Natural killer cell (primary cell): ENCODE data around the gene NOS1AP. TPM values are rescaled to one million over a fixed set of nuclear protein-coding genes. Genes with fewer than 3 reads are reported as not detected.

Experiments used
- ATAC-seq, 3 donors: fragments of 150-1000 bp in 2 of 3; fragments of 200-7000 bp in 1 of 3; cut with Tn5 transposase; 1 replicate in 1 of 3; 2 replicates in 2 of 3; pipeline ENCODE4 v1.10.0; 2021; ENCODE audit warnings: mild to moderate bottlenecking in 2 of 3, moderate library complexity in 2 of 3
- DNase-seq, 2 donors: peaks; one replicate each; pipeline versions ENCODE4 v3.0.0 to v3.0.0-alpha.2; 2013 to 2021; ENCODE audit warnings: mixed read lengths in 1 of 2
- H3K27ac ChIP-seq: one replicate; pipeline ENCODE4 v1.5.1; 2013; ENCODE audit warnings: mild to moderate bottlenecking, low read length
- H3K27me3 ChIP-seq: one replicate; pipeline ENCODE4 v1.6.1; 2013; ENCODE audit warnings: low read length; ENCODE audit not compliant: control insufficient read depth, insufficient read depth
- H3K36me3 ChIP-seq: one replicate; pipeline ENCODE4 v1.6.1; 2013; ENCODE audit warnings: low read length; ENCODE audit not compliant: control insufficient read depth, insufficient read depth
- H3K4me1 ChIP-seq: one replicate; pipeline ENCODE4 v1.6.1; 2013; ENCODE audit warnings: low read length; ENCODE audit not compliant: control insufficient read depth, insufficient read depth
- H3K4me3 ChIP-seq: one replicate; pipeline ENCODE4 v1.5.1; 2013; ENCODE audit warnings: low read length
- H3K9me3 ChIP-seq: one replicate; pipeline ENCODE4 v1.6.1; 2013; ENCODE audit warnings: low read length; ENCODE audit not compliant: control insufficient read depth, insufficient read depth
- H3K27ac Mint-ChIP-seq, 2 donors: one replicate each; pipeline ENCODE4 v1.8.0; 2022; ENCODE audit warnings: mild to moderate bottlenecking in 2 of 2, mixed read lengths in 2 of 2, moderate library complexity in 1 of 2
- H3K27me3 Mint-ChIP-seq, 2 donors: one replicate each; pipeline ENCODE4 v1.8.0; 2022; ENCODE audit warnings: low read depth in 2 of 2, mixed read lengths in 2 of 2
- H3K36me3 Mint-ChIP-seq: one replicate; pipeline ENCODE4 v1.8.0; 2022; ENCODE audit warnings: mixed read lengths
- H3K4me1 Mint-ChIP-seq, 2 donors: one replicate each; pipeline ENCODE4 v1.8.0; 2022; ENCODE audit warnings: mixed read lengths in 2 of 2
- H3K4me3 Mint-ChIP-seq: one replicate; pipeline ENCODE4 v1.8.0; 2022; ENCODE audit warnings: mild to moderate bottlenecking, moderate library complexity, mixed read lengths
- H3K9me3 Mint-ChIP-seq, 2 donors: one replicate each; pipeline ENCODE4 v1.8.0; 2022; ENCODE audit warnings: mixed read lengths in 2 of 2
- WGBS: methylation state at CpG from one replicate; pipeline ENCODE4 v1.1.7; 2013; ENCODE audit warnings: missing lambda C conversion rate; ENCODE audit not compliant: insufficient coverage; 5-methylcytosine and 5-hydroxymethylcytosine counted together
- intact Hi-C: fragments of 100-400 bp; cut with micrococcal nuclease; formaldehyde crosslinking; loops from one replicate; pipeline ENCODE4 v1.14.2; 2022
- total RNA-seq, 4 donors: library from RNA; stranded (reverse); fragments of 120-200 nt in 1 of 4; gene quantifications; one replicate each; pipeline versions ENCODE4 v1.2.3 to v1.2.4, GENCODE V29; 2013 to 2022
- TF ChIP-seq, protein P1 (sequence below): fragments of 200-600 bp; IDR thresholded peaks from one replicate; pipeline ENCODE4 v1.8.0; 2022; ENCODE audit warnings: antibody characterized with exemption

Gene NOS1AP
- total RNA-seq, 3 donors from 2014 or later (not counting 1 experiment from before 2014, with no cell fraction given) = 0.09 to 0.20 TPM; not detected in 1

DNA sequence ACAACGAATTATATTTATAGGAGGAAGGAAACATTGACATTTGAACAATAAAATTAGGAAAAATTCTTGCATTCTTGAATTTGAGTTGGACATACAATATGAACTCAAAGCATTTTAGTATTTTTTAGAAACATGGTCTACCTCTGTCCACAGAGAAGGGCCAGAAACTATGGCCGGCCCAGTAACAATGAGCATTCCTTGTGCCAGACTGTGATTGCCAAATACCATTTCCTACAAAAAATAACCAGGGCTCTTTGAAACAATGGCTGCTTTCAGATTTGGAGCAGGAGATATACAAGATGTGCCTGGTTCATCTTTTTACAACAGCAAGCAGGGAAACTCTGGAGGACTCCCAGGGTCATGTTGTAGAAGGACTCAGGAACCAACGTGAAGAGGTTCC is 38.4 kb downstream of the NOS1AP start:
- no peak for ATAC-seq
- DNase-seq = no peak
- intact Hi-C loops = no loop called here
- Histone ChIP-seq H3K36me3 (no peaks in the 10 kb centered on the region), H3K9me3 (no peaks in the 10 kb centered on the region), H3K4me3 (no peak overlapping the region), H3K27me3 (peaks cover 13% of the 10 kb centered on the region), H3K27ac (no peak overlapping the region), H3K4me1 (no peaks in the 10 kb centered on the region)
- Mint-ChIP-seq H3K36me3 (peaks cover 19% of the 10 kb centered on the region), H3K27ac (no peak overlapping the region), H3K4me3 (no peak overlapping the region), H3K27me3 (peaks cover 26 to 54% of the 10 kb centered on the region in 2 donors), H3K4me1 (peaks cover 3 to 5% of the 10 kb centered on the region in 2 donors), H3K9me3 (peaks cover 0 to 8% of the 10 kb centered on the region in 2 donors)
- WGBS = 97% methylated on average over 3 of the region's 3 CpGs
- TF ChIP-seq, protein P1, sequence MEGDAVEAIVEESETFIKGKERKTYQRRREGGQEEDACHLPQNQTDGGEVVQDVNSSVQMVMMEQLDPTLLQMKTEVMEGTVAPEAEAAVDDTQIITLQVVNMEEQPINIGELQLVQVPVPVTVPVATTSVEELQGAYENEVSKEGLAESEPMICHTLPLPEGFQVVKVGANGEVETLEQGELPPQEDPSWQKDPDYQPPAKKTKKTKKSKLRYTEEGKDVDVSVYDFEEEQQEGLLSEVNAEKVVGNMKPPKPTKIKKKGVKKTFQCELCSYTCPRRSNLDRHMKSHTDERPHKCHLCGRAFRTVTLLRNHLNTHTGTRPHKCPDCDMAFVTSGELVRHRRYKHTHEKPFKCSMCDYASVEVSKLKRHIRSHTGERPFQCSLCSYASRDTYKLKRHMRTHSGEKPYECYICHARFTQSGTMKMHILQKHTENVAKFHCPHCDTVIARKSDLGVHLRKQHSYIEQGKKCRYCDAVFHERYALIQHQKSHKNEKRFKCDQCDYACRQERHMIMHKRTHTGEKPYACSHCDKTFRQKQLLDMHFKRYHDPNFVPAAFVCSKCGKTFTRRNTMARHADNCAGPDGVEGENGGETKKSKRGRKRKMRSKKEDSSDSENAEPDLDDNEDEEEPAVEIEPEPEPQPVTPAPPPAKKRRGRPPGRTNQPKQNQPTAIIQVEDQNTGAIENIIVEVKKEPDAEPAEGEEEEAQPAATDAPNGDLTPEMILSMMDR = no peak

DNA sequence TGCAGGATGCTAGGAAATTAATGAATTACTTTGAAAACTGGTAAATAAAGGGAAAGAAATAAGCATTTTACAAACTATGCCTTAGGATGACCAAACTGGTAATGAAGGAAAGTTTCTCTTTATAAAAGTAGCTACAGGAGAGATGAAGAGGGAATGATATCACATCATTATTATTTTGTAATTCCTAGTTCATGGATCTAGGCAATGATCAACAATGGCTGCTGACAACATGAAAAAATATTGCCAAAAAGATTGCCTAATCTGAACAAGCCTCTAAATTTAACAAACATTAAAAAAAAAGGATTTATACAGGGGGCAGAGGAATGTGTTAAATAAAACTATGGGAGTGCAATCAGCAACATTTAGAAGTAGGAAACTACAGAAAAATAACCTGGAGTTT is 38.9 kb downstream of the NOS1AP start:
- peaks cover 13% of the 10 kb centered on the region for H3K27me3 ChIP-seq
- H3K4me3 Mint-ChIP-seq = no peak overlapping the region
- DNase-seq (no peak), ATAC-seq (no peak)
- H3K36me3 ChIP-seq = no peaks in the 10 kb centered on the region
- no peaks in the 10 kb centered on the region for H3K9me3 ChIP-seq
- H3K36me3 Mint-ChIP-seq = peaks cover 17% of the 10 kb centered on the region
- TF ChIP-seq, protein P1 = no peak
- H3K9me3 Mint-ChIP-seq = peaks cover 0 to 6% of the 10 kb centered on the region in 2 donors
- intact Hi-C loops = no loop called here
- H3K4me3 ChIP-seq = no peak overlapping the region
- peaks cover 22 to 49% of the 10 kb centered on the region in 2 donors for H3K27me3 Mint-ChIP-seq
- peaks cover 4% of the 10 kb centered on the region for H3K4me1 ChIP-seq
- H3K27ac ChIP-seq = no peak overlapping the region
- H3K27ac Mint-ChIP-seq = no peak overlapping the region
- peaks cover 8 to 10% of the 10 kb centered on the region in 2 donors for H3K4me1 Mint-ChIP-seq

DNA sequence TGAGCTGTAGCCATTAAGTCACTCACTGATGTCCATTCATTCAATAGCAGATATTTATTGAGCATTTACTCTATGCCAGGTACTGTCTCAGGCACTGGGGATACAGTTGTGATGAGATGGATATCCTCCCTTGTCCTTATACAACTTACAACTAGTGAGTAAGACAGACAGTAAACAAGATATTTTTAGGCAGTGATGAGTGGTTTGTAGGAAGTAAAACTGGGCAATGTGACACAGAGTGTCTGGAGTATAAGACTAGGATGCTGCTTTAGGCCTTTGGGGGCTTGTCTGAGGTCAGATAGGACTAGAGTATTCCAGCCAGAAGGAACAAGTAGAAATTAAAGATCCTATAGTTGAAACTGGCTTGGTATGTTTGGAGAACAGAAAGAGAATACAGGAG is 41.4 kb downstream of the NOS1AP start:
- H3K4me1 ChIP-seq = peaks cover 8% of the 10 kb centered on the region
- intact Hi-C loops = no loop called here
- ATAC-seq (no peak), DNase-seq (no peak)
- H3K27me3 ChIP-seq = peaks cover 9% of the 10 kb centered on the region
- no peak overlapping the region for H3K27ac ChIP-seq
- Mint-ChIP-seq H3K27ac (no peak overlapping the region), H3K4me3 (no peak overlapping the region), H3K4me1 (peaks cover 19 to 25% of the 10 kb centered on the region in 2 donors), H3K36me3 (peaks cover 12% of the 10 kb centered on the region), H3K27me3 (peaks cover 16 to 42% of the 10 kb centered on the region in 2 donors), H3K9me3 (peaks cover 0 to 6% of the 10 kb centered on the region in 2 donors)
- H3K9me3 ChIP-seq = no peaks in the 10 kb centered on the region
- no peak overlapping the region for H3K4me3 ChIP-seq
- TF ChIP-seq, protein P1 = no peak
- H3K36me3 ChIP-seq = no peaks in the 10 kb centered on the region

DNA sequence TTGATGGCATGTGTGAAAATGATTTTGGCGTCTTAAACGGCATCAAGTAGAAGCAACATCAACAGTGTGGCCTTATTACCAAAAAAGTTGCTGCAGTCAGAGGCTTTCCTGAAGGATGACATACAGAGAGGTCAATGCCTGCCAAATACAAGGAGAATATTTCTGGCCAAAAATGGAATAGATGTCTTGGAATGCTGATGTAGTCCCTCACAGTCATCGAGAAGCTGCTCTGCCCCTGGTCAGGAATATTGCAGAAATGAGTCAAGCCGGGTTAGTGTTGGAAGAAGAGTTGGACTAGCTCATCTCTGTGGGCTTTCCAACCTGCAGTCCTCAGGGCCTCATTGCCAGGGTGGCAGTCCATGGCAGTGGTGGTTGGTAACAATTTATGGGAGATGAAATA is 42.1 kb downstream of the NOS1AP start:
- peaks cover 8% of the 10 kb centered on the region for H3K4me1 ChIP-seq
- peaks cover 12 to 40% of the 10 kb centered on the region in 2 donors for H3K27me3 Mint-ChIP-seq
- peaks cover 0 to 6% of the 10 kb centered on the region in 2 donors for H3K9me3 Mint-ChIP-seq
- peaks cover 12% of the 10 kb centered on the region for H3K36me3 Mint-ChIP-seq
- DNase-seq (no peak), ATAC-seq (no peak)
- H3K4me1 Mint-ChIP-seq = peaks cover 19 to 25% of the 10 kb centered on the region in 2 donors
- H3K27me3 ChIP-seq = peaks cover 8% of the 10 kb centered on the region
- H3K27ac Mint-ChIP-seq = no peak overlapping the region
- H3K36me3 ChIP-seq = no peaks in the 10 kb centered on the region
- no peaks in the 10 kb centered on the region for H3K9me3 ChIP-seq
- H3K27ac ChIP-seq = no peak overlapping the region
- intact Hi-C loops = no loop called here
- TF ChIP-seq, protein P1 = no peak
- no peak overlapping the region for H3K4me3 Mint-ChIP-seq
- 95% methylated on average over 4 of the region's 4 CpGs for WGBS
- H3K4me3 ChIP-seq = no peak overlapping the region
